Measurements from ENCODE around the gene B3GALT6.

The B3GALT6 gene

DNA sequence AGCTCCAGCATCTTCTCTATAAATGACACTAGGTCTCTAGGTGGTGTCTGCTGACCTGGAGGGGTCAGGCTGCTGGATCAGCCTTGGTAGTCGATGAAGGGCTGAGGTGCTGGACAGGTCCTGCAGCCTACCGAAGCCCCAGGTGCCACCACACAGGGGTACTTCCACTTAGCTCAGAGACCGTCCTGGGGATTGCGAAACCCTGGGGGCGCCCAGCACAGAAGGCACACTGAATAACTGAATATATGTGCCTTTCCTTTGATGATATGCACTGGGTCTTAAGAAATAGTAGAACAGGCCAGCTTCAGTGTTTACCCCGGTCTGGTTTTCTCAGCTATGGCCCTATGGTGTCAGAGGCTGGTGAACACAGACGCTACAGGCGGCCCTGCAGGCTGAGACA is 30.7 kb downstream of the B3GALT6 start:
- DNase-seq (ENCODE audit: low read depth, low spot score): no peak

DNA sequence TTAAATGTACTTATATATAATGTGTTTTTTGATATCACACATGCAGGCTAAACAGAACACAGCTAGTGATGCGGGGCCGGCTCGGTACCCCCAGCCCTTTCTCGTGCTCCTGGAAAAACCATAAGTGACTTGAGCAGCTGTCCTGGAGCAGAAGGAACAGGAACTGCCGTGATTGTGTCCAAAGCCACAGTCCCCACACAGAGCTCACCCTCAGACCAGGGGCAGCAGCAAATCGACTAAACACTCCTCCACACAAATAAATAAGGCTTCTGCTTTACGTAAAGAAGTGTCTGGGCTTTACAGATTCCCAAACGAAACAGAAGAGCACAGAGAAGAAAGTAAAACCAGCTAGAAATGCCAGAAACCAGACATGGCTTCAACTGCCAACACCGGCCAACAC is 32.0 kb downstream of the B3GALT6 start:
- DNase-seq (ENCODE audit: low read depth, low spot score): no peak

DNA sequence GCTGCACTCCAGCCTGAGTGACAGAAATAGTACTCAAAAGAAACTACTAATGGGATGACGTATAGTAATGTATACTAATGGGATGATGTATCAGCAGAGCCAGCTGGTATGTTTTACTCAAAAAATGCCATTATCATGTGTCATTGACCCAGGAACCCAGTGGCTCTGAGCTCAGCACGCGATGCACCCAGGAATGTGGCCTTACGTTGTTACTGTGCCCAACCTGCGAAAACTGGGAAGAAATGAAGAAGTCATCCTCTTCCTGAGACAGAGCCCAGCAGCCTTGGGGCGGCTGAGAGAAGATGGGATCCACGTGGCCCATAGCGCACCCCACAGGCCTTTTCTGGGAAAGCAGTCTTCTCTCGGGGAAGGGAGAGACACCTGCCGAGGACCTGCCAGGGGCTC is 32.8 kb downstream of the B3GALT6 start:
- DNase-seq (ENCODE audit: low read depth, low spot score): peak; percentile 68

DNA sequence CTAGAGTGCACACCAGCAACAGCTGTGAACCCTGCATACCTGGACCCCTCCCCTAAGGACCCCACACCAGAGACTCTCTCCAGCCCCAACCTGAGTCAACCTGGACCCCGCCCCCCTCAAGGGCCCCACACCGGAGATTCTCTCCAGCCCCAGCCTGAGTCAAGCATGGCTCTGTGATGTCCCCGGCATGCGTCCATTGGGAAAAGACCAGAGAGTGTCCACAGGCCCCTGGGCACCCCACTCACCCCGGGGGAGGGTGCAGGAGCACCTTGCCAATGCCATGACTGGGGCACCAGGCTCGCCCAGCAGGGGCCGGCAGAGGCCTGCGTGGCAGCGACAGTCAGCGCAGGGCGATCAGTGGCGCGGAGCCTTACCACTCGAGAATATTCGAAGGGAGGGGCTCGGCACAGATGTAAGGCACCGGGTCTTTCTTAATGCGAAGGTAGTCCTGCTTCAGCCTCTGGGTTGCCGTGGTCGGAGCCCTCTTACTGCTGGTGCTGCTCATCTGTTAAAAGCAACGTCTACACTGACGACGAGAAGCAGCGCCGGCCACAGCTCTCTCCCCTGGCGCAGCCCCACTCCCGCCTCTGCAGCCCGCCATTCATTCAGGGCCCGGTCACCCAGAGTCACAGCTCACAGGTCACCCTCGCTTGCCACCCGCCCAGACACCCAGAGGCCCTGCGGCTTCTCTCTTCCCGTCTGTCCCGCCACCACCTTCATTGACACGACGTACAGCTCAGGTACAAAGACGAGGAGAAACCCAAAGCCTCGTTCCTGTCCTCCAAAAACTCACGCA is 35.6 kb downstream of the B3GALT6 start:
- DNase-seq (ENCODE audit: low read depth, low spot score): no peak

DNA sequence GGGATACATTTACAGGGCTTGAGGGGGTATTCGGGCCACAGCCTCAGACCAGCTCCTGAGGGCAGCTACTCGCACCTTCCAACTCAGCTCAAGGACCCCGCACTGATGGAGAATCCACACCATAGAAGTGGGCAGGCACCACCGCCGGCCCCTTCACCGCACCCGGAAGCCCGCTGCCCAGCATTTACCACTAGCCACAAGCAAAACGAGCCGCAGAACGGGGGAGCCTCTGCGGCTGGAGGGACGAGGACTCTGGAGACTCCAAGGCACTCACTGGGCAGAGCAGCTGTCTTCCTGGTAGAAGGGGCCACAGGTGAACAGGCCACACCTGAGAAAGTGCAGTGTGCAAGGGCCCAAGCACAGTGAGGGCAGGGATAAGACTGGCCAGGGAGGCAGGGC is 36.2 kb downstream of the B3GALT6 start:
- DNase-seq (ENCODE audit: low read depth, low spot score): no peak

DNA sequence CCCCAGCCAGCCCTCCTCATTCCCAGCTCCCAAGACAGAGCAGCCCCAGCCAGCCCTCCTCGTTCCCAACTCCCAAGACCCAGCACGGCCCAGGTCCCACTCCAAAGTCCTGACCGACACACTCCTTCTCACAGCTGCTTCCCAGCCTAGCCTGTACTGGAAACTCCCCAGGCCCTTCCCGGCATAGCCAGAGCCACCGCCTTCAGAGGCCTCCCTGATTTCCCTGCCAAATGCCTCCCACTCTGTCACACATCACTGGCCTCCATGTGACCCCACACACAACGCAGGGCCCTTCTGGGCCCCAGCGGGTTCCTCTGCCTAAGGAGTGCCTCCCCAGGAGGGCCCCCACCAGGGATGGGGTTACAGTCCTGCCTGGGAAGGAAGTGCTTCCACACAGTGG is 38.8 kb downstream of the B3GALT6 start:
- DNase-seq (ENCODE audit: low read depth, low spot score): no peak

DNA sequence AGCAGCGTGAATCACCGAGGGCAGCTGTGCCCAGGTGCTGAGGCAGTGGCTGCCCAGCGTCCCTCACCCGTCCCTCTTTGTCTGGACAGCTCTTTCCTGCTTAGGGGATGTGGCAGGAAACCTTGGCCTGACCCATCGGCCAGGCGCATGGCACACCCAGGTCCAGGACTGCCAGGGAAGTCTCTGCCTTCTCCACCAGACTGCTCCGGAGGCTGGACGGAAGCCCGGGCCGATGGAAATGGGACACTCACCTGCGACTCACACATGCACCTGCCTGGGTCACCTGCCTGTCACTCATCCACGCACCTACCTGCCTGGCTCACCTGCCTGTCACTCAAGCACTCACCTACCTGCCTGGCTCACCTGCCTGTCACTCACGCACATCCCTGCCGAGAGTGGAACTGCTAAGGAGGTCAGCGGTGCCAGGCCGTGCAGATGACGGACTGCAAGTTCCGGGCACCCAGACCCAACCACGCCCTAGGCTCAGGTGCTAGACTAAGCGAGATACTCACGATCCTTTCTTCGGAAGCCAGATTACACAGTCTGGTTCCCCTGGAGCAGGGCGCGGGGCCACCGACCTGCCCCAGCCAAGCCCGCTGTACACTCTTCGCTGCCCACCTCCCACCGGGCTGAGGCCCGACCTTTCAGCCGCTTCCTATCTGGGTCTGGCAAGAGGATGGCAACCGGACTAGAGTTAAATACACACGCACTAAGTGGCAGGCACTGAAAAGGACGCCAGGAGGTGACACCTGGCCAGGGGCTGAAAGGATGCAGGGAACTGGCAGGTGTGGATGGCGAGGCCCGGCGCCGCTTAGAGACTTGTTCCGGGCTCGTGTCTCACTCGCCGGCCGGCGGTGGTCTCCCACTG is 40.5 kb downstream of the B3GALT6 start:
- no peak for DNase-seq (ENCODE audit: low read depth, low spot score)

DNA sequence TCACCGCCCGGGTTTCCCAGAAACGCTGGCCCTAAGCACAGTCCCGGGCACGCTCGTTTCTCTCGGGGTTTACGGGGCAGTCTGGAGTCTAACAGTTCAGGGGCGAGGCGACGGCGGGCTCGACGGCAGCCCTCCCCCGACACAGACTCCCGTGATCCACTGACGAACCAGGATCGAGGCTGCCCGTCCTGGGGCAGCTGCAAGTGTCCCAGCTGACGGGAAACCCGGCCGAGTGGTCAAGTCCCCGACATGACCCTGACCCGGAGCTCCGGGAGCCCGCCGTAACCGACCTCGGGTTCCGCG is 41.1 kb downstream of the B3GALT6 start:
- no peak for DNase-seq (ENCODE audit: low read depth, low spot score)

DNA sequence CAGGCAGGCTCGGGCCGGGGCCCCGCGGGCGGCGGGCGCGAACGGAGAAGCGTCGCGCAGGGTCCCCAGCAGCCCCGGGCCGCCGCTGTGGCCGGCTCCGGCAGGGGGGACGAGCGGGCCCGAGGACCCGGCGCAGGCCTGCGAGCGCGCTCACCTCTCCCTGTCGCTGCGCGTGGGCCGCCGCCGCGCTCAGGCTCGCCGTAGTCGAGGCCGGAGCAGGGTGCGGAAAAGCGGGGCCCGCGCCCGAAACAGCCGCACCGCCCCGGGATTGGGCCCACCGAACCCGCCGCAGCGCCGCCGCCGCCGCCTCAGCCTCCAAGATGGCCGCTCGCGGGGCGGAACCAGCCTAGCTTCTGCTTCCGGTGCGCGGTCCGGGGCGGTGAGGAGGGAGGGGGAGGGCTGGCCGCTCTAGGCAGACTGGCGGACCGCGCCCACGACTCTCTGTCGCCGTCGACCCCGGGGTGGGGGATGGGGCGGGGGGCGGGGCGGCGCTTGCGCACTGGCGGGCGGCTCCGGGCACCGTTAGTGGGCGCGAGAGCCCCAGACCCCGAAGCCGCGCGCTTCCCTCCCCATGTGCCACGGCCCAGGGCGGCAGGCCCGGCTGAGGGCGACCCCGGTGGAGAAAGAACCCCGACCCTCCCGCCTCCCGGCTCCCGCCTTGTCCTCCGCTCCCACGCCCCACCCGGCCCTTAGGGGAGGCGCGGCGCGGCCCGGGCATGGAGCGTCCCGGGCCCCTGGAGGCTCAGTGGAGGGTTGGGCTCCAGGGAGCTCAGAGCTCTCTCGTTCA is 41.7 kb downstream of the B3GALT6 start, which contains the start of gene UBE2J2:
Gene UBE2J2 (minus strand): TSS at position 343 of the 787 bp plus-strand sequence. CDS start 5,862 bp downstream, outside the sequence.
- peak; percentile 75 for DNase-seq (ENCODE audit: low read depth, low spot score)

DNA sequence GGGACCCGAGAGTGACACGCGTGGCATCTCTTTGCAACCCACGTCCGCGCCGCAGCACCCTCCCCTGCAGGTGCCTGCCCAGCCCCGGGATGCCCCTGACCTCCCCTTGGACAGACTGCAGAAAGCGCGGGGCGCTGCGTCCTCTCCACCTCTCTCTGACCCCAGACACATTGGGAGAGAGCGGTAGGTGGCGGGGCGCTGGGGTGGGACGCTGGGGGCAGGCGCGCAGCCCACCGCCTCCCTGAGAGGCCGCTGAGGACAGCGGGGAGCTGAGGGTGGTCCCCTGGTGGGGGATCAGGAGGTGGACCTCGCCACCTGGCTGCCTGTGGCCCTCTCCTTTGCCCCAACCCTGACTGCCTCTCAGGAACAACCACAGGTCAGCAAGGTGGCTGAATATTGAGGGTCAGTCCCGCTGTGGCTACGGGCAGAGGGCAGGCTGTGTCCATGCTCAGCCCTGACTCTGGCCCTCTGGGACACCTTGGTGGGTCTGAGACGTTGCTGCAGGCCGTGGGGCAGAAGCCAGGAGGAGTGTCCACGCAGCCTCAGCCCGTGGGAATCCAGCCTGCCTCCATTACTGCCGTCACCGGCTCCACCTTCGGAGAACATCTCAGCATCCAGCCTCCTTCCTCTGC is 42.4 kb downstream of the B3GALT6 start:
- no peak for DNase-seq (ENCODE audit: low read depth, low spot score)

DNA sequence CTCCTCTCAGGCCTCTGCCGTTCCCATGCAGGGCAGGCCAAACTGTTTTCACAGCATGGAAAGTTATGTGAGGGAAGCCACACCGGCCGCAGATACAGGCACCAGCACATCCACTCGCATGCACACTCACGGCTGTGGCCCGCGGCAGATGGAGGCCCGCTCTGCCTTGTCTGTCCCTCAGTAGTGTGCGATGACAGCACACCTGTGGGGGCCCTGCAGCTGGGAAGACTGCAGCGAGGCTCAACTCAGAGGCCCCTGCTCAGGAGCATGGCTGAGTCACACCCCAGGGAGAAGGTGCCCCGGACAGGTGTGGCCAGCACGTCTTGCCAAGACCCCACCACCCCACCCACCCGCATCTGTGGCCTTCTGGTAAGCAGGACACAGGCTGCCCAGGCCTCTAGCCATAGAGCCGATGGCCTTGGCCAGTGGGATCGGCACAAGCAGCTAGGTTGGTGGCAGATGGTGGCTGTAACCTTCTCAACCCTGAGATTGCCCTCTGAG is 42.9 kb downstream of the B3GALT6 start:
- DNase-seq (ENCODE audit: low read depth, low spot score): no peak

DNA sequence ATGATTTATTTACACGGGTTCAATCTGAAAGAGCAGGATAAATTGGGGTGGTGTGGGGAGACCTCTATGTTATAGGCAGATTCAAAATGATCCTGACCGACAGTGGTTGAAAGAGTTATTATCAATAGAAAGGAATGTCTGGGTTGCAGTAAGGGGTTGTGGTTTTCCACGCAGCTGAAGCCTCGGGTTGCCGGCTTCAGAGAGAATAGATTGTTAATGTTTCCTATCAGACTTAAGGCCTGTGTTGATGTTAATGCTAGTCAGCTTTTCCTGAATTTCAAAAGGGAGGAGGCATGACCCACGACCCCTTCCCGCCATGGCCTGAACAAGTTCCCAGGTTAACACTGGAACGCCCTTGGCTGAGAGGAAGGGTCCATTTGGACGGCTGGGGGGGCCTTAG is 43.8 kb downstream of the B3GALT6 start:
- DNase-seq (ENCODE audit: low read depth, low spot score): no peak

DNA sequence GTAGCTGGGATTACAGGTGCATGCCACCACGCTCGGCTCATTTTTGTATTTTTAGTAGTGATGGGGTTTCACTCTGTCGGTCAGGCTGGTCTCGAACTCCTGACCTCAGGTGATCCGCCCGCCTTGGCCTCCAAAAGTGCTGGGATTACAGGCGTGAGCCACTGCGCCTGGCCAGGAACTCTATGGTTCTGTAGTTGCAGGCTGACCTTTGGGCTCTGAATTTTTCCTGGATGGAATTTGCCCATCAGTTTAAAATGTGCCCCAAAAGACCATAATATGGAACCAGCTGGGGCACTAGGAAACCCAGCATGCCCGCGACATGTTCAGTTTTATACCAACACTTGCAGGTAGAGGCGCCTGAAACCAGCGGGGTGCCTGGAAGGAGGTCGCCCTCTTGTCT is 46.6 kb downstream of the B3GALT6 start:
- no peak for DNase-seq (ENCODE audit: low read depth, low spot score)

DNA sequence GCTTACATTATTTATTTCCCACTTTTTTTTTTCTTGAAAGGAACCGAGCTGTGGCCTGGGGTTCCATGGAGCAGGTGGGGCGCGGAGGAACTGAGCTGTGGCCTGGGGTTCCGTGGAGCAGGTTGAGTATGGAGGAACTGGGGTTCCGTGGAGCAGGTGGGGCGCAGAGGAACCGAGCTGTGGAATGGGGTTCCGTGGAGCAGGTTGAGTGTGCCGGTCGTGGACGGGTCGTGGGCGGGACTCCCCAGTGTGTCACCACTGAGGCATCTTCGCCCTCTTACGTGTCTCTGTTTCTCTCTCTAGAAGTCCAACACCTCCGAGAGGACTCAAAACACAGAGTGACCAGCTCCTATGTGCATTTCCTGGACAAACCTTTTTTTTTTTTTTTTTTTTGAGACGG is 47.0 kb downstream of the B3GALT6 start:
- DNase-seq (ENCODE audit: low read depth, low spot score): no peak

DNA sequence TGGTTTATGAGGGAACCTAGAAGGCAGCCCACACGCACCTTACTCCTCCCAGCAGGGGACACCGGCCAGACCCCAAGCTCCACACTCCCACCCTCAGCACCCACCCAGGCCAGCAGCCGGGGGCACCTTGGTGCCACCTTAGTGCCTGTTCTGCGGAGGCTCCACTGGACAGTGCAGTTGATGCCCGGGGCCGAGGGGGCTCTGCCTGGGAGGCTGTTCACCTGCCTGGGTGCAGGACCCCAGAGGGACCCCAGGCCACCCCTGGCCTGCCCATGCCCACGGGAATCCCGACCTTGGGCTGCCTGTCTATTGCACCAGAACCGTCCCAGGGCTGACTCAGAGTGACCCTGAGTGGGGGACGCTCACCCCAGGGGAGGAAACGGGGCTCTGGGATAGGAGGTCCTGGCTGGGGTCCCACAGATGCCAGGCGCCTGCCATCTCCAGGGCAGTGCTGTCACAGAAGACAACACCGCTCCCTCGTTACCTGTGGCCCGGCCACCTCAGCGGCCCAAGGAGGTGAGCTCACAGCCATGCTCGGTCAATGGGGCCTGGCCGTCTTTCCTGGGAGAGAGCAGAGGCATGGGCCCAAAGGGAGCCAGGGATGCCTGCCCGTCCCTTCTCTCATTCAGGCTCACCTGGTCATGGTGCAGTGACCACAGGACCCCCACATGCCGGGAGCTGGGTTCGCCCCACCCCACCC is 48.9 kb downstream of the B3GALT6 start:
- no peak for DNase-seq (ENCODE audit: low read depth, low spot score)

DNA sequence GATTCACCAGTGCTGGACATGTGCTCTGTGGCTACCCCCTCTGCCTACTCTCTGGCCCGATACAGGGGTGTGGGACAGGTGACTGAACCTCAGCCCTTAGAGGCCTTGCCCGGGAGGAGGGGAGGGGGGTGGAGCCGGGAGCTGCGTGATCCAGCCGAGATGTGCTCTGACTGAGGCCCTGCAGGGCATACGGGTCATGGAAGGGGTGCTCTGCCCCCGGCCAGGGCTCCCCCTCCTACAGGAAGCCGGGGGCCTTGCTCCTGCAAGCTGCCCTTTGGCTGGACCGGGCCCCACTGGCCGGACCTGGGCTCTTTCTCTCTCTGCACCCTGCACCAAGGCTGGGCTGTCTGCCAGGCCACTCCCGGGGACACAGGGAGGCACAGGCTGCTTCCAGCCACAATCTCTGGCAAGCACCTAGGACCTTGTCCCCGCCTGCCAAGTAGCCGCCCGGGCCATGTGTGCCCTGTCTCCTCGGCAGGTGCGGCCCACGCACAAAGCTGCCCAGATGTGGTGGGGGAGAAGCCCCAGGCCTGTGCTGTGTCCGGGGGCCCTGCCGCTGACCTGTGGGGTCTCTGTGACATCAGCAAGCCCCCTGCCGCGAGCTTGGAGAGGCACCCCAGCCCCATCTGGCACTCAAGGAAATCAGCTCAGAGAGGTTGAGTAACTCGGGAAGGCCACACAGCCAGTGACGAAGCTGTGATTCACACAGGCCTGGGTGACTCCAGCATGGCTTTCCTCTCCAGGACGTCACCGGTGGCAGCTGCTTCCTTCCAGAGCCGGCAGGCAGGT is 49.7 kb downstream of the B3GALT6 start:
- no peak for DNase-seq (ENCODE audit: low read depth, low spot score)

DNA sequence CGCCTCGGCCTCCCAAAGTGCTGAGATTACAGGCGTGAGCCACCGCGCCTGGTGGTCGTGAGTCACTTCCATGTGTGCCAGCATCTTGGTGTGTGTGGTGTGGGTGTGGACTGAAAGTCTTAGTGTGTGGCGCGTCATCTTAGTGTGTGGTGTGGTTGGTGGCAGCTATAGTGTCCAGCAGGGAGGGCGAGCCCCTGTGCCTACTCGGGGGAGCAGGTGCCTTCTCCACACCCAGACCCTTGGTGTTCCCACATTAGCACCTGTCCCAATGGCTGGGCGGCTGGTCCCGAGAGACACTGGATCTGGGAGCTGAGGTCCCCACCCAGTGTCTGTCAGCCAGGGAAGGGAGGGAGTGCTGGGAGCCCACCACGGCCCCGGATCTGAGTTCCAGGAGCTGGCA is 51.0 kb downstream of the B3GALT6 start:
- no peak for DNase-seq (ENCODE audit: low read depth, low spot score)

DNA sequence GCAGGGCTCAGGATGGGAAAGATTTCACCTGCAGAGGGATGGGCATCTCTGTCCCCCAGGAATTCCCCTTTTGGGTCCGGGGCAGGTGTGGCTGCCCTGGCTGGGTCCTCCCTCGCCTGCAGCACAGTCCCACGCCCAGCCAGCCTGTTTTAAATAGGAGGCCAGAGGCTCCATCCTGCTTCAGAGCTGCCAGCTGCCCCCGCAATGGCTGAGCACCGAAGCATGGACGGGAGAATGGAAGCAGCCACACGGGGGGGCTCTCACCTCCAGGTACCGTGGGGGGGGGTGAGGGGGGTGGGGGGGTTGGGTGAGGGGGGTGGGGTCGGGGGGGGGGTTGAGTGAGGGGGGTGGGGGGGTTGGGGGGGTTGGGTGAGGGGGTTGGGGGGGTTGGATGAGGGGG is 51.8 kb downstream of the B3GALT6 start:
- no peak for DNase-seq (ENCODE audit: low read depth, low spot score)

Measured in smooth muscle cell of the brain vasculature (primary cell).